Kidney glomerular epithelial cell (primary cell): ENCODE results near the gene PDK1.

Experiments
- DNase-seq: peaks from one replicate; lab custom pipeline; 2025; lab: John Stamatoyannopoulos, UW

The PDK1 gene

GRCh38 chr2:172597176-172597842, 41.4 kb downstream of the PDK1 start:
- no peak for DNase-seq

DNA sequence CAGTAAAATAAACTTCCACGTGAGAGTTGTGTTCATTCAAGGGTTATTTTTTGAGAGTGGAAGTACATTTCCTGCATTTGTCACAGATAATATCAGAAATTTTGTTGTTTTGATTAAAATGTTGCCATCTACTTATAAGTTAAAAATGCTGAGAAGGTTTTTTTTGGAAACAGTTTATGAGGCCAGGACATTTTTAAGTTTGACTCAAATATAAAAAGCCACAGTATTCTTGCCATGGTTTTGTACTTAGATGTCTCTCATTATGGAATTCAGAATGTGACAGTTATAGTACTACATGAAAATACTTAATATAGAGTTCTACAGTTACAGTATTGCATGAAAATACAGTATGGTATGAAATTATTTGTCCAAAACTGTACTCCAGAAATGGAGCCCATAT, 44.1 kb downstream of the PDK1 start:
- no peak for DNase-seq

- DNase-seq = no peak
These were observed 44.7 kb downstream of the PDK1 start for GRCh38 chr2:172600557-172601008.

DNA sequence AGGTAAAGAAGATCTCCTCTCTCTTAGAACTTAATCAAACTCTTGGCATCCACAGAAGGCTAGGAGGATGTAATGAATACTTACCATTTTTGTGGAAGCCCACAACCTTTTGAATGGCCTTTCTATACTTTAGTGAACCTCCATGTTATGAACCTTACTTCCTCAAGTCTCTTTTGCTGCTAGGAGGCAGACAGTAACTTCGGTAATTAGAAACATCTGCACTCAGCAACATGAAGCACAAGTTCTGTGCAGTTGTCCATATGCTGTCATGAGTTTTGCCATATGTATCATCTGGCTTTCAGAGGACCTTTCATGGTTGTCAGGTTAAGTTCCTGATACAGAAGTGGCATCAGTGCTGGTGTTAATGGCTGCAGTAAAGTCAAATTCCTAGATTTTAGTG, 50.4 kb downstream of the PDK1 start:
- no peak for DNase-seq

- DNase-seq = no peak
These were observed 51.6 kb downstream of the PDK1 start for GRCh38 chr2:172607379-172607928.

DNA sequence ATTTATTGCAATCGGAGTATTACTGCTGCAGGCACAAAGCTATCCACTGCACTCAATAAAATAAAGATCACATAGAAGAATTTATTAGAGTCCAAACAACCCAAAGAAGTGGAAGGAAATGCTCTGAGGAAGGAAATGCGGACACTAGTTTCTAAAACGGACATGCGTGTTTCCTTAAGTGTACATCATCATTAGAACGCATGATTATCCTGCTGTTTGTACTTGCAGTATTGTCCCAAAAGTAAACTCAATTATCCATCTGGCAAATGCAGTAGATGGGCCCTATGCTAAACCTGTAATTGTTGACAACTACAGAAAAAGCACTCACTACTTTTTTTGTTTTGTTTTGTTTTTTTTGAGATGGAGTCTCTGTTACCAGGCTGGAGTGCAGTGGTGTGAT, 53.6 kb downstream of the PDK1 start:
- no peak for DNase-seq

- no peak for DNase-seq
These were observed 56.2 kb downstream of the PDK1 start for GRCh38 chr2:172612051-172612450.

GRCh38 chr2:172613040-172613439, 57.1 kb downstream of the PDK1 start:
- no peak for DNase-seq

DNA sequence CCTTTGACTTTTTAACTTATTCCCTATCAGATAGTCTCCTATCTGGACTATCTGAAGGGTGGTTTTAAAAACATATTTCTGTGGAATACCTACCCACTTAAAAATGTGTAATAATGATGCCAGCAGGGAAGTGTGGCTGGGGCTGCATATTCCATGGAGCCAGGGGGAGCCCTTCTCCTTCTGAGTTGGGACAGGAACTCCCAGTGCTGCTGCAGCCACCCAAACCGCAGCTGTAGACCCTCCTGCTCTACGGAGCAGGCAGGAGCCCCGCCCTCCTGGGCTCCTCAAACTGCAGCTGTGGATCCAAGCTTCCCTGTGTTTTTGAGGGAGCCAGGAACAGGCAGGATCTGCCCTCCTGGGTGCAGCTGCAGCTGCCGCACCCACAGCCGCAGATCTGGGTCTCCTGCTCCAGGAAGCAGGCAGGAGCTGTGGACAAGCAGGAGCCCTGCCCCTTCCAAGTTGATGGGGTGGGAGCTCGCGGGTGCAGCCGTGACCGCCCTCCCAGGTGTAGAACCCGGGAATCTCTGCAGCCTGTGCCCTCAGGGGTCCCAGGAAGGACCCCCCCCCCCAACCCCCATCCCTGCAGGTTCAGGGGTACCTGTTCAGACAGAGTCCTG, 57.8 kb downstream of the PDK1 start:
- DNase-seq = no peak

DNA sequence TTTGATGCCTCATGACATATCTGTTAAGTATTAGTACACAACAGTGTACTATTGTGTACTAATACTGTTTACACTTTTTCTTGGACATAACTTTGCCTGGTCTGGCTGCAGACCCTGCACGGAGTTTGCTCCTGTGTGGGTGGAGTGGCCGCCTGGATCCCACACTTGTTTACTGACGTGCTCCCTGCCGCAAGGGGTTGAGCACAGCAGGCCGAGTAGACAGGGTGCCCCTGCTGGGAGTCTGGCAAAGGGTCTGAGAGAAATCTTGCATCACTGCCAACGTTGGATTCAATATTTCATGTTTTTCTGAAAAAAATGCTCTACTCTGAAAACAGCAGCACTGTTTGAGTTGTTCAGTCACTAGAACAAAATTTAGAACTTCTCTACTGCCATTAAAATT, 59.0 kb downstream of the PDK1 start:
- no peak for DNase-seq

- DNase-seq = no peak
These were observed 59.9 kb downstream of the PDK1 start for GRCh38 chr2:172615727-172616261.

DNA sequence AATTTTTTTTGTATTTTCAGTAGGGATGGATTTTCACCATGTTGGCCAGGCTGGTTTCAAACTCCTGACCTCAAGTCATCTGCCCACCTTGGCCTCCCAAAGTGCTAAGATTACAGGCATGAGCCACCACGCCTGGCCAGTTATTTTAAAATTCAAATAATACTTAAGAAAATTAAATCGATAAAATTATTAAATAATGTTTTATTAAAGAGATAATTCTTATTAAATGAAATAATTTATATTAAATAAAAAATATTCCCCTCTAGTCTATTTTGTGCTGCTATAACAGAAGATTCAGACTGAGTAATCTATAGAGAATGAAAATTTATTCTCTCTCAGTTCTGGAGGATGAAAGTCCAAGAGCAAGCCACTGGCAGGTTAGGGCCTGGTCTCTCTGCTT, 61.2 kb downstream of the PDK1 start:
- no peak for DNase-seq

DNA sequence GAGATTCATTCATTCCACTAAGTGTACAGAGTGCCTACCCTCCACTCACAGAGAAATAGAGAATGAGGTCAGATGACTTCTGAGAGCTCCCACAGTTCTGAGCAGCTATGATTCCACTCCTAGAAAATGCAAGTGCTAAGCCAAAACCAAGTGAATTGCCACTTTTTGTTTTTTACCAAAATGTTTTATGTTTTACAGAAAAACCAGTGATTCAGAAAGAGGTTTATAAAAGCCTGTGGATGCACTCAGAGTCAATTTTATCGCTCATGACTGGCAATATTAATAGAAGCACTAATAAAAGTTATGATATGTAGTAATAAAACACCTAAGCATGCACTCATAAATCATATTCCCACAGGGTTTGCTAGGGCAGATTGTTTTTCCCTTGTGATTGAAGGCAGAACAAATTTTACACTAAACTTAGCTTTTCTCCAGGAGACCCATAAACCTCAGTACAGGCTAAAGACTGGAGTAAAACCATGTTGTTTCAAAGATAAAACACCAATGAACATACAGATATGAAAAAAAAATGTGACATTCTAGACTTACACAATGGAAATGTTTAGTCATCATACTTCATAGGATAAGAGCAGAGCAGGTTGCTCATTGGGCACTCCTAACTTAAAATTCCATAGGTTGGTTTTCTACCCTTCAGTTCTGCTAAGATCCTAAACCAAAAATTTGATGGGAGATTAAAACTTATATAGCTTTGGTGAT, 67.5 kb downstream of the PDK1 start:
- no peak for DNase-seq

DNA sequence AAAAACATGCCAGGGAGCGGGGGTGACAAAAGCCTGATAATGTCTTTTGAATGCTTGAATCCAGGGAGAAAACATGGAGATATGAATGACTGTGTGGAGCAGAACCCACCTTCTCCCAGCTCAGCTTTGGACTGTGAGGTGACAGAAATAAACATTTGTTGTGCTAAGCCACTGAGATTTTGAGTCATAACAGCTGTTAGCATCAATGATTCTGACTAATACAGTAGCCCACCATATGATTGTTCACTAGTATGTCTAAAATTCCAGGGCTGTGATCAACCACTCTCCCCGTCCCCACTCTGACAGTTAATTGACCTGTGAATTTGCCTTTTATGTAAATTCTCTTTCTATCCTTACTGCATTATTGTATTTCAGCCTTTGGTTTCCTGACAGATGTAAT, 69.1 kb downstream of the PDK1 start:
- no peak for DNase-seq

- DNase-seq = no peak
These were observed 71.3 kb downstream of the PDK1 start for GRCh38 chr2:172627181-172627580.

DNA sequence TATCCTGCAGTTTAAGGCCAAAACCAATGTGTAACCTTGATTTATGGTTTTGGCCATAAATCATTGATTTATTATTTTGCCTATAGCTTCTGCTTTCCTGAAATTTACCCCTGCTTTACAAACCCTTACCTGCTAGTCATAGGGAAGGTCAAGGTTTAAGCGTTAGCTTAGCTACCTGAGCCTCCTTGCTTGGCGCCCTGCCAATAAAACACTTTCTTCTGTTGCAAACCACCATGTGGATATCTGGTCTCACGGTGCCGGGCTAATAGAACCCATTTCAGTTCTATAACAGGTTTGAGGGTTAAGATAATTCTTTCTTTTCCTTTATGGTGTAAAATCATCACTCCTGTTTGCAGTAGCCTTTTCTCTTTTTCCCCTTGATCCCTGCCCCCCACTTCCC, 72.2 kb downstream of the PDK1 start:
- no peak for DNase-seq

DNA sequence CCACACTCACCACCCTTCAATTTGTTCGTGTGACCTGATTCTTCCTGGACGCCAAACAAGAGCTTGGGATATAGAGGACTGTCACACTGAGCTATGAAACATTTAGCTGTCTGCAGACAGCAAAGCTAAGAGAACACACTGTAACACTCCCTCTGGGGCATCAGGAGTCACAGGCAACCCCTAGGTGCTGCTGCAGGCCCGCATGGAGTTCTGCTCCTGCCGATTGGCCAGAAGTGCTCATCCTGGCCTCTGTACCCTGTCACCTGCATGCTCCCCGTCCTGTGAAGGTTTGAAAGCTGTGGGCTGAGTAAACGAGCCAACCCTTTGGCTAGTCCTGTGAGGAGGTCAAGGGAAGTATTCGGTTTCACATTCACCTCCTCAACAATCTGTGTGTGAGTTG, 73.7 kb downstream of the PDK1 start:
- no peak for DNase-seq

DNA sequence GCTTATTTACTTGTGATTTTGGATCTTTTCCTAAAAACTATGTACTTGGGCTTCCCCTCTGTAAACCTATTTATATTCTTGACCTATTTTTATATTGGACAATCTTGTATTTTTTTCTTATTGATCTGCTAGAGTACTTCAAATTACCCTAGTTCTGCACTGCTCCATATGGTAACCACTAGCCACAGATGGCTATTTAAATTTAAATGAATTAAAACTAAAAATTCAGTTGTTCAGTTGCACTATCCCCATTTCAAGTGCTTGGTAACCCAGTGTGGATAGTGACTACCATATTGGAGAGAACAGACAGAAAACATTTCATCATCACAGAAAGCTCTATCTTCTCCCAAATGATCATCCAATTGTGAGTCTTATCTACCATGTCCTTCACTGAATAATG, 74.3 kb downstream of the PDK1 start:
- no peak for DNase-seq

DNA sequence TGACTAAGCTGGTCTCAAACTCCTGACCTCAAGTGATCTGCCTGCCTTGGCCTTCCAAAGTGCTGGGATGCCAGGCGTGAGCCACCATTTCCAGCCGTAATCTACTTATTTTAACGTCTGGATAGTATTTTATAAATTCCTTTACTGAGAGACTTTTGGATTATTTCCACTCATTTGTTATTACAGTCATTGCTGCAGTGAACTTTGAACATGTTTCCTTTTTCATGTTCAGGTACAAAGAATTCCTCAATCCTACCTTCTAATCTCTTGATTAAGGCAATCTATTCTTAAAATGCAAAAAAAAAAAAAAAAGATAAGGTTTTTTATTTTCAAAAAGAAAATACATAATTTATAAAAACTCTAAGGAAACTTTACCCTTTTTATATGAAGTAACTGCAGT, 78.6 kb downstream of the PDK1 start:
- no peak for DNase-seq

DNA sequence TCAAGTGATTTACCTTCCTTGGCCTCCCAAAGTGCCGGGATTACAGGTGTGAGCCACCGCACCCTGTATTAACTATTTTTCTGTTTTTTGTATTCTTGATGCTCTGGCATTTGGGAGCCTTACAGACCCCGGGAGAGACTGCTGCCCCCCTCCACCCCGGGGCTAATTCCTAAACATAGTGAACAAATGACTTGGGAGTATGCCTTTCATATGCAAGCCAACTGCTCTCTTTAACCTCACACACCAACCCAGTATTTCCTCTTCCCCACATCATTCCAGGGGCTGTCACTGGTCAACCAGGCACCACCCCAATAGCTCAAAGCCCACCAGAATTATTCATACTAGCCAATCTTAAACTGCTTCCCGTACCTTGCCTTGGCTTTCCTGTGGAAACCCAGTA, 79.7 kb downstream of the PDK1 start:
- DNase-seq = no peak

- no peak for DNase-seq
These were observed 83.4 kb downstream of the PDK1 start for GRCh38 chr2:172639256-172639655.

DNA sequence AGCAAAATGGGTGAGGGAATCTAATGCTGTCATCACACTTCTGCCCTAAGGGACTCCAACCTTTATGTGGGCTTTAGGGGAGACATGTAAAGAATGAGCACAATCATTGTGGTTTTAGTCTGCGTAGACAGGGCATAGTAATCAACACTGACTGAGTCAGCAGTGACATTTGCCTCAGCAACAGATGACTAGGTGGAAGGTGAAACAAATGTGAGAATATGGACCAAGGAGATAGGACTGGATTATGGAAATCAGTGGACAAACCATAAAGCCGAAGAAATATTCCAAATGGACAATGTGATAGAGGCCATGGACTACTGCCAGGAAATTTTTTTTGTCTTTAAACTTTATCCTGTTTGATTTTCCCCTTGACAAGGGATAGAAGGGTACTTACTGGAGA, 83.9 kb downstream of the PDK1 start:
- DNase-seq = no peak

GRCh38 chr2:172640389-172640788, 84.5 kb downstream of the PDK1 start:
- DNase-seq = no peak
